Superior temporal gyrus (tissue), 1 donor: ENCODE measurements around the gene FRAS1.
"Not testable (repeated sequence)": the region's sequence is repeated elsewhere in the genome, so short reads cannot be mapped to it uniquely, and the experiment has no call there.

Experiments used
- DNase-seq: peaks from one replicate; pipeline ENCODE4 v3.0.0-alpha.2; 2016; ENCODE audit errors: extremely low spot score

Gene FRAS1

DNA sequence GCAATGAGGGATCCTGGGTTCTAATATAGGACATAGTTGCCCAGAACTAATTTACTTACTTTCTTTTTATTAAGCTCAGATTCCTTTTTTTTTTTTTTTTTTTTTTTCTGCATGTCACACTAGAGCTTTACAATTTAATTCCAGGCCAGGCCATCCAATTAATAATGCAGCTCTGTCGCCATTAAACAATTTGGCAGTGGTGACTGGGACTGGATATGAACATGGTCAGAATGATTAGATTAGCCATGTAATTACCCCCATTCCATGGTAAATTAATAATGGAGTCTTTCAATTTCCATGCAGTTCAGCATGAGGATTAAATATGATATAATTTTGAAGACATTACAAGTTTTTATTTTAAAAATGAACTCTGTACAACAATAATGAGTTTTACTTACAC, 267.5 kb downstream of the FRAS1 start:
- no peak for DNase-seq

- DNase-seq = no peak
Measured at GRCh38 chr4:78325271-78326157, 268.4 kb downstream of the FRAS1 start.

DNA sequence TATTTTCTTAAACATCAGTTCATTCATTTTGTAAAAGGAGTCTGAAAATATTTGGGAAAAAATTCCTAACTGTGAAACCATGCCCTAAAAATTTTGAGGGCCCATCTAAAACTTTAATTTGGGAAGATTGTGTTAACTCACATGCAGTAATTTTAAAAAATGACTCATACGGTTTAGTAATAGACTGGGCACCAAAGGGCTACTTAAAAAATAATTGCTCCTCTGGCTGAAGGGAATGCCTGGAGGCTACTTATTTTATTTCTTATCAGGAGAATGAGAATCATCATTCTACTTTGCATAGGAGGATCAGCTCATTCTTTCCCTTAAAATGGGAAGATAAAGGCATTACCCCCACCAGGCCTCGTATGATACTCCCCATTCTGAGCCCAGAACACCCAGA, 271.5 kb downstream of the FRAS1 start:
- DNase-seq = not testable (repeated sequence)

DNA sequence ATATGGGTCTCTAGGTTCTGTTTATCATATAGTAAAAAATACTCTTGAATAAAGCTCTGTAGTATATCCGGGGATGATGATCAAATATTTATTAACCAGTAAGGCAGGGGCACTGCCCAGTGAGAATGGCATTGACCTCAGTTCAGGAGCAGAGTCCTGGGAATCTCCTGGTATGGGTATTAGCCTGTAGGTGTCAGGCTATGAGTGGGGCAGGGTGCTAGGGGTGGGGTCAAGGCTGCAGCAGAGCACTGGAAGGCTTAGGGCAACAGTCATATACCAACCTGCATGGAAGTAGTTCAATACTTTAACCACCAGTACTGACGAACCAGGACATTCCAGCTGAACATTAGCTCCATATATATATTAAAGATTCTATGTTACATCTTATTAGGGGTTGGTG, 274.1 kb downstream of the FRAS1 start:
- no peak for DNase-seq

- DNase-seq = no peak
Measured at GRCh38 chr4:78331965-78332364, 274.8 kb downstream of the FRAS1 start.

DNA sequence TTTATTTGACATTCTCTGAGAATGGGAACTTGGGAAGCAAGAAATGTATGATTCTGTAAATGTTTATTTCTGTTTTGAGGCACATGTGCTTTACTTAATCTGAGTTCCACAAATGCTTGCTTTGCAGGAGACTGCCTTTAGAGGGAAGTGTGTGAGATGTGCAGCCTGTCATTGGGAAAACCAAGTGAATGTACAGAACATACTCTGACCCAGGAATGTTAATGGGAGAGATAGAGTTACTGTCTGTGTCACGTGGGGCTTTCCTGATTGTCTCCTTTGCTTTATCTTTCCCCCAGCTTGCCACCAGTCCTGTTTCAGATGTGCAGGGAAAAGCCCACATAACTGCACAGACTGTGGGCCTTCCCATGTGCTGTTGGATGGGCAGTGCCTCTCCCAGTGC, 275.9 kb downstream of the FRAS1 start:
- no peak for DNase-seq

DNA sequence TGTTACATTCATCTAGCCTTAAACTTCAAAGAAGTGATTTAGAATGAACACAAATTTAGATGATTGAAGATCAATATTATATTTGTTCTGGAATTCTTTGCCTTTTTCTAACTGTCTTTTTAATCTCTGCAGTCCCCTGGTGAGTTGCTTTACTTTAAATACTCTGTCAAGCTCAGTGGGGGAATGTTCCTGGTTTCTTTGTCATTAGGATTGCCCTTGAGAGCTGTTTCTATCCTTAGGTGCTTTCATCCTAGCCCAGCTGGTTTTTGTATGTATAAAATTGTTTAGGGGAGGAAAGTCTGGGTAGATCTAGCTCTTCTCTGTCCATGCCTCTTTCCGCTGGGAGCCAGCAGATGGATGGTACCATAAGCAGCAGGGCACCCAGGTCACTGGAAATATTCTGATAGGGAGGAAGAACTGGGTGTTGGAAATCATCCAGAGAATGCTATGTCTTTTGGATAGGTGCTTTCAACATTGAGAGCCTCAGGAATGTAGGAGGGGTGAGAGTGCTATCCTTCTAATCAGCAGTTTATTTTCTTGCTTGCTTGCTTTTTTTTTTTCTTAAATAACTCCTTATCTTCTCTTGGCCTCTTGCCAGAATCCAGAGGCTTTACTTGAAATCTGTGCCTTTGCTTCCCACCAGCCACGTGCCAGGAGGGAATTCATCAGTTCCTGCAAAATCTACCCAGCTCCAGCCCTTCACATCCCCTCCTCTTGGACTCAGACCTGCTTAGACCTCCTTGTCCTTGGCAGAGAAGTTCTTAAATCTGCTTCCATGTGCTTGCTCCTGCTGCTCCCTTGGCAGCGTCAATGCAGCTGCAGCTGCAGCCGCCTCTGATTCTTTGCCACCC, 279.2 kb downstream of the FRAS1 start:
- no peak for DNase-seq

DNA sequence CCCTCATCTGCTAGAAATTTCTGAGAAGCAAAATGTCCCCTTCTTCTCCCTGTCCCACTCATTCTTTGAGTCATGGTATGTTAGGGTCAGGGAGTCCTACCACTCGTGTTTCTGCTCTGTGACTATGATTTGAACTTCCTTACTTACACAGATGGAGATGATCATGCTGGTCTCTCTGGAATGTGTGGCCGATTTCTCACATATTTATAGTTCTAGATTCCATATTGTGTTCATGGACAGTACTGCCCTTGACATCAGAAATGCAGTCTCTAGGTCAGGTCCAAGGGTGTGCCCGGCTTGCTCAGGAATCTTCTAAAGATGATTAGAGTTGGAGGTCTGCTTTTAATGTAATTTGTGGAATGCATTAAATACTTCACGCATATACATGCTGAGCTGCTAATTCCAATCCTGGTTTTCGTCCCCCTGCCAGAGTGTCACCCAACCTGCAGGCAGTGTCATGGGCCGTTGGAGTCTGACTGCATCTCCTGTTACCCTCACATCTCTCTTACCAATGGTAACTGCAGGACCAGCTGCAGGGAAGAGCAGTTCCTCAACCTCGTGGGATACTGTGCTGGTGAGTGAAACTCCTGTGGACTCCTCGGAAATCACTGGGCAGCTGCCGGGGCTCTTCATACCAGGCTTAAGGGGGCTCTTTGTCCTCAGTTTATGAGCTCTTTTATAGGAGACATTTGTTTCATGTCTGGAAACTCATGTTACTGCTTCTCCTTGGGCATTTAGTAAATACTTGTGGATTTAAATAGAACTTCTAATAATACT, 280.3 kb downstream of the FRAS1 start:
- DNase-seq = no peak

GRCh38 chr4:78342125-78342524, 285.0 kb downstream of the FRAS1 start:
- DNase-seq = no peak

- DNase-seq = peak; percentile 42
Measured at GRCh38 chr4:78343682-78344081, 286.6 kb downstream of the FRAS1 start.

- DNase-seq = no peak
Measured at GRCh38 chr4:78345237-78345636, 288.1 kb downstream of the FRAS1 start.

DNA sequence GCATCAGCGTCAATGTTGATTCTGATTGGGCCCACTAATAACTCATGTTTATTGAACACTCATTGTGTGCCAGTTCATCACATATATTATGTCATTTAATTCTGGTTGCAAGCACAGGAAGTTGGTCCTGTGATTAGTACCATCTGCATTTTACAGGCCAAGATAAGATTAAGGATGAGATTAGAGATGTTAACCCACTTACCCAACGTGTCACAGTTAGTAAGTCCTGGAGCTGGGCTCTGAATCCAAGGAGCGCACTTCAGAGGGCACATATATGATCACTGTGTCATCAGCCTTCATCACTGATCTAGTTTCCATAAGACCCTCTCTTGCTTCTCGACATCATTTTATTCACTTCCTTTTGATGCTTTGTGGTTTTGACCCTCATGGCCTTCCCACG, 289.1 kb downstream of the FRAS1 start:
- no peak for DNase-seq

GRCh38 chr4:78347527-78347926, 290.4 kb downstream of the FRAS1 start:
- DNase-seq = no peak

DNA sequence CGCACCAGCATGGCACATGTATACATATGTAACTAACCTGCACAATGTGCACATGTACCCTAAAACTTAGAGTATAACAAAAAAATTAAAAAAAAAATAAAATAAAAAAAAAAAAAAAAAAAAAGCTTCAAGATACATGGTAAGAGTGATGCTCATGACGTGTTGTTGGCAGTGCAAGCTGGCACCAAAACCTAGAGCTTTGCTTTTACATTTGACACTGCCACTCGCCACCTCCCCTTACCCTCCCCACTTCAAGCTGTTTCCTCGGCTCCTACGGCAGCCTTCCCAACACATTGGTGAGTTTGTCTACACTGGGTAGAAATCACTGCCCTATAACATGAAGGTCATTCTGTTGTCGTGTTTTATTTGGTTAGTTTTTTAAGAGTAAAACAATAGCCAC, 296.8 kb downstream of the FRAS1 start:
- DNase-seq = no peak

GRCh38 chr4:78354782-78355181, 297.7 kb downstream of the FRAS1 start:
- DNase-seq = no peak

DNA sequence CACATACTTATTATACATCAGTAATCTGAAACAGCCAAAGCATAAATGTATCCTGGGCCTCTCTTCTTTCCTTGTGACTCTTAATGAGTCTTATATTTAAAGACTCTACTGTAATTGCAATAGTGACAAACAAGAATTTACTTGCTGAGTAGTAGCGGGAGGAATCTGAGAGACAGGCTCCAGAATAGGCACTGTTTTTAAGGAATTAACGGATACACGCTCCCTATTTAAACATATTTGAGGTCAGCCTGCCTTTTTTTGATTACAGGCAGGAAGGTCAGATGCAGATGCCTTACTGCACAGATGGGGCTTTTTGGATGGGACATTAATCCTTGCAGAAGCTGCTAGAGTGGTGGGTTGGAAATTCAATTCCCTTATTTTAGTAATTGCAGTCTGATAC, 298.2 kb downstream of the FRAS1 start:
- DNase-seq = no peak

- no peak for DNase-seq
Measured at GRCh38 chr4:78356251-78356786, 299.2 kb downstream of the FRAS1 start.

GRCh38 chr4:78357122-78357521, 300.0 kb downstream of the FRAS1 start:
- no peak for DNase-seq

GRCh38 chr4:78360466-78360865, 303.3 kb downstream of the FRAS1 start:
- DNase-seq = no peak

- no peak for DNase-seq
Measured at GRCh38 chr4:78361621-78362120, 304.5 kb downstream of the FRAS1 start.

DNA sequence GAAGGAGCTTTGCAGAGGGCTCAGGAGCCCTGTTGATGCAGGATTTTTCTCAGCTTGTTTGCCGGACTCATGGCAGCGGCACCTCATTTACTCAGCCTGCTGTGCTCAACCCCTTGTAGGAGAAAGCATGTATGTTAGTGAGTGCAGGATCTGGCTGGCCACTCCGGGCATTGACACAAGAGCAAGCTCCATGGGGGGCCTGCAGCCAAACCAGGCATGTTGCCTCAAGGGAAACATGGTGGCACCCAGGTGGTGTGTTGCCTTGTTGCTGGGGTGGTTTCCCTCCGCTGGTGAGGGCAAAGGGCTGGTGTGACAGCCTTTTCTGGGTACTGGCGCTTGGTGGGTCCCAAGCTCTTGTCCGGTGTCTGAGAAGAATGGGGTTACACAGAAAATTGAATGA, 305.2 kb downstream of the FRAS1 start:
- DNase-seq = no peak
